Upper lobe of left lung (tissue), 4 donors: ENCODE measurements around the gene NDUFAF3.
A peak's percentile ranks its signal among the peaks of the same experiment; 100 is the strongest.

Experiments used
- EP300 ChIP-seq, 4 donors: sonication (generic); formaldehyde crosslinking; IDR thresholded peaks; one replicate each; pipeline ENCODE4 v1.5.1; 2017; ENCODE audit warnings: antibody characterized with exemption in 4 of 4, control low read depth in 2 of 4
- POLR2A ChIP-seq, 4 donors: fragments of 450-650 bp; IDR thresholded peaks; one replicate each; pipeline ENCODE4 v1.5.1; 2016 to 2017; ENCODE audit warnings: antibody characterized with exemption in 4 of 4, mild to moderate bottlenecking in 2 of 4
- TF ChIP-seq, protein P1 (sequence below), 6 experiments: fragments of 450-650 bp in 4 of 6; fragments of 200-600 bp in 2 of 6; sonication (generic) in 2 of 6; IDR thresholded peaks; one replicate each; pipeline ENCODE4 v1.5.1; 2016 to 2019; ENCODE audit warnings: antibody characterized with exemption in 6 of 6

GRCh38 chr3:49013738-49014660 is 7.9 kb upstream of the NDUFAF3 start:
- TF ChIP-seq, protein P1, sequence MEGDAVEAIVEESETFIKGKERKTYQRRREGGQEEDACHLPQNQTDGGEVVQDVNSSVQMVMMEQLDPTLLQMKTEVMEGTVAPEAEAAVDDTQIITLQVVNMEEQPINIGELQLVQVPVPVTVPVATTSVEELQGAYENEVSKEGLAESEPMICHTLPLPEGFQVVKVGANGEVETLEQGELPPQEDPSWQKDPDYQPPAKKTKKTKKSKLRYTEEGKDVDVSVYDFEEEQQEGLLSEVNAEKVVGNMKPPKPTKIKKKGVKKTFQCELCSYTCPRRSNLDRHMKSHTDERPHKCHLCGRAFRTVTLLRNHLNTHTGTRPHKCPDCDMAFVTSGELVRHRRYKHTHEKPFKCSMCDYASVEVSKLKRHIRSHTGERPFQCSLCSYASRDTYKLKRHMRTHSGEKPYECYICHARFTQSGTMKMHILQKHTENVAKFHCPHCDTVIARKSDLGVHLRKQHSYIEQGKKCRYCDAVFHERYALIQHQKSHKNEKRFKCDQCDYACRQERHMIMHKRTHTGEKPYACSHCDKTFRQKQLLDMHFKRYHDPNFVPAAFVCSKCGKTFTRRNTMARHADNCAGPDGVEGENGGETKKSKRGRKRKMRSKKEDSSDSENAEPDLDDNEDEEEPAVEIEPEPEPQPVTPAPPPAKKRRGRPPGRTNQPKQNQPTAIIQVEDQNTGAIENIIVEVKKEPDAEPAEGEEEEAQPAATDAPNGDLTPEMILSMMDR (IDR thresholded peaks at IDR 0.05) = peak; percentile 29 to 63 (median 40)
- TF ChIP-seq POLR2A (IDR thresholded peaks at IDR 0.05) = no peak
- TF ChIP-seq EP300 (IDR thresholded peaks at IDR 0.05) = no peak
